Left lobe of liver (tissue), 2 donors: ENCODE data around the gene CTBP2. TPM values are rescaled to one million over a fixed set of nuclear protein-coding genes. Genes with fewer than 3 reads are reported as not detected.
A peak's percentile ranks its signal among the peaks of the same experiment; 100 is the strongest.

ENCODE experiments used
- ATAC-seq: fragments of 200-7000 bp; cut with Tn5 transposase; one replicate; pipeline ENCODE4 v1.9.1; 2020; ENCODE audit warnings: mild to moderate bottlenecking, moderate library complexity
- DNase-seq: peaks from one replicate; pipeline ENCODE4 v3.0.0-alpha.2; 2020; ENCODE audit warnings: low spot score
- total RNA-seq: library from RNA; stranded (reverse); gene quantifications from one replicate; pipeline ENCODE4 v1.2.1, GENCODE V29; 2021
- donor health status: DM: no; HTN: no; CAD: no; lungs with moderate emphysema.
- donor health status: DM: no; HTN: yes; CAD: no.

CTBP2 gene
- total RNA-seq, 1 donor from 2014 or later = 5.8 TPM

GRCh38 chr10:124957404-124957947 lies 202.9 kb downstream of the CTBP2 start:
- DNase-seq (no peak), ATAC-seq (no peak)

DNA sequence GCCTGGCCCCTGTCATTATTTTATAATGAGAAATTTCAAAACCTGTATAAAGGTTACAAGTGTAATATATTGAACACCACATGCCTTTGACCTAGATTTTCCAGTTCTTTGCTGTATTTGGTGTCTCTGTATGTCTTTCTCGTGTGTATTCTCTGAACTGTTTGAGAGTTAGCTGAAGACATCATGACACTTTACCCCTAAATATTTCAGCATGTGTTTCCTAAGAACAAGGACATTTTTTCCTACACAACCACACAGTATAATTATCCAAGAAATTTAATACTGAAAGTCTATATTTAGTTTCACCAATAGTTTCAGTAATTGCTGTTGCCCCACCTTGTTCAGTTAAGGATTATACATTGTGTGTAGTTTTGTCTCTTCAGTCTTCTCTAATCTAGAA lies 203.6 kb downstream of the CTBP2 start:
- no peak for DNase-seq
- ATAC-seq = peak; percentile 24

GRCh38 chr10:124955868-124956267 lies 204.5 kb downstream of the CTBP2 start:
- ATAC-seq (no peak), DNase-seq (no peak)

DNA sequence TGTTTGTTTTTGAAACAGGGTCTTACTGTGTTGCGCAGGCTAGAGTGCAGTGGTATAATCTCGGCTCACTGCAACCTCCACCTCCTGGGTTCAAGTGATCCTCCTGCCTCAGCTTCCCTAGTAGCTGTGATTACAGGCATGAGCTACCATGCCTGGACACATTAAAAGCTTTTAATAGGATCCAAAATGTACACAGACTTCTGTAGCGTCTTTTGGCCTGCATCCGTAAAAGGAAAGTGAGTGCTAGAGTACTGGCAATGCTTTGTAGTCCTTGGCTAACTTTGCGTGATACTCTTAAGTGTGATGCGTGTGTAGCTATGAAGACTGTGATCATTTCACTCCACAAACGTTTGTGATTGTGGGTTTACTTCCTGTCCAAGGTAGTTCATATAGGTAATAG lies 205.1 kb downstream of the CTBP2 start:
- ATAC-seq (no peak), DNase-seq (no peak)

GRCh38 chr10:124953421-124953820 lies 206.9 kb downstream of the CTBP2 start:
- ATAC-seq (peak; percentile 84), DNase-seq (no peak)

DNA sequence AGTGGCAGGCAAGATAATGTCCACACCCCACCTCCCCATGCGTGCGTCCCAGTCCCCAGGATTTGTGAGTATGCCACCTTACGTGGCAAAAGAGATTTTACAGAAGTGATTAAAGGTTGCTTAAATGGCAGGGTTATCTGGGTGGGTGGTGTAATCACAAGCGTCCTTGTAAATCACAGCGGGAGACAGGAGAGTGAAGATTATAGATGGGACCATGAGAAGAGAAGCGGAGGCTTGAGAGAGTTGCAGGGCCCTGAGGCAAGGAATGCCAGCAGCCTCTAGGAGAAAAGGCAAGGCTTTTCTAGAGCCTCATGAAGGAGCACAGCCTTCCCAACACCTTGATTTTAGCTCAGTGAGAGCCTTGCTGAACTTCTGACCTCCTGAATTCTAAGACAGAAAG lies 208.2 kb downstream of the CTBP2 start:
- no peak for DNase-seq
- ATAC-seq = no peak

DNA sequence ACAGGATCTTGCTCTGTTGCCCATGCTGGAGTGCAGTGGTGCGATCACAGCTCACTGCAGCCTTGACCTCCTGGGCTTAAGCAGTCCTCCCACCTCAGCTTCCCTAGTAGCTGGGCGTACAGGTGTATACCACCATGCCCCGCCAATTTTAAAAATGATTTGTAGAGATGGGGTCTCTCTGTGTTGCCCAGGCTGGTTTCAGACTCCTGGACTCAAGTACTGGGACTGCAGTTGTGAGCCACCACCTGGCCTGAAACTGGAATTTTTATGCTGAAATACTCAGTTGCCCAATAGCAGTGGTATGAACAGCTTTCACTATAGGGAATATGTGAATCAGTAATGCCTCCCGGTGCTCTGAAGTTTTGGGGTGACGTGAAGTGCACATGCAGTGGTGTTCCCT lies 210.8 kb downstream of the CTBP2 start:
- ATAC-seq (peak; percentile 67), DNase-seq (no peak)

DNA sequence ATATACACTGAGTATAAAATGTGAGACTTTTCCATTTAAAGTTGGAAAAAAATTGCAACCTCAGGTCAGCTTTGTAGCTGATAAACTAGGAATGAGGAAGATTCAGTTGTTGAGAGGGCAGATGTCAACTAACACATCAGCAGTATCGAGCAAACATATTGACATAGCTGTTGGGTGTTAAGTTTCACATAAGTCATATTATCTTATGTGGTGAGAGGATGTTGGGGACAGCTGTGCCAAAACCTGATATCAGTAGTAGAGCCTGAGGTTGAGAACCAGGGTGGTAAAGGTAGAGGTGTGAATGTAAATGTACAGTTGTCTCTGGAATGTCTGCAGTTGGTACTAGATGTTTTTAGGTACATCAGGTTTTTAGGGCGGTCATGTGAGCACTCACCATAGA lies 213.4 kb downstream of the CTBP2 start:
- ATAC-seq (no peak), DNase-seq (no peak)

DNA sequence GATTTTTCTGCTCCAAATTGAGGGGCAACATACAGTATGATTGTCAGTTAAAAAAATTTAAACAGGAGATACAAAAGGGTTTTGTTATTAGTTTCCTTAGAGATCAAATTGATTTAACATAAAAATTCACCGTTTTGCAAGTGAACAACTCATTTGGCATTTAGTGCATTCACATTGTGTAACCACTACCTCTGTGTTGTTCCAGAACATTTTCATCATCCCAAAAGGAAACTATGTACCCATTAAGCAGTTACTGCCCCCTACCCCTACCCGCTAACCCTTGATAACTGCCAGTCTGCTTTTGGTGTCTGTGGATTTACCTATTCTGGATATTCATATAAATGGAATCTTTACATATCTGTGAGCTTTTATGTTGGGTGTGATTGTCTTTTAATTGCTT lies 215.4 kb downstream of the CTBP2 start:
- peak; percentile 66 for ATAC-seq
- DNase-seq = no peak

- DNase-seq = no peak
- no peak for ATAC-seq
These were observed 216.9 kb downstream of the CTBP2 start for GRCh38 chr10:124943301-124944092.

- peak; percentile 65 for ATAC-seq
- no peak for DNase-seq
These were observed 217.8 kb downstream of the CTBP2 start for GRCh38 chr10:124942317-124943169.

GRCh38 chr10:124941823-124942222 lies 218.5 kb downstream of the CTBP2 start, which contains the start of gene ZRANB1:
Gene ZRANB1 (plus strand): TSS chr10:124942123. CDS start chr10:124942494, 371 bp downstream.
- DNase-seq (no peak), ATAC-seq (no peak)

GRCh38 chr10:124939290-124939689 lies 221.1 kb downstream of the CTBP2 start:
- ATAC-seq = no peak
- DNase-seq = no peak

DNA sequence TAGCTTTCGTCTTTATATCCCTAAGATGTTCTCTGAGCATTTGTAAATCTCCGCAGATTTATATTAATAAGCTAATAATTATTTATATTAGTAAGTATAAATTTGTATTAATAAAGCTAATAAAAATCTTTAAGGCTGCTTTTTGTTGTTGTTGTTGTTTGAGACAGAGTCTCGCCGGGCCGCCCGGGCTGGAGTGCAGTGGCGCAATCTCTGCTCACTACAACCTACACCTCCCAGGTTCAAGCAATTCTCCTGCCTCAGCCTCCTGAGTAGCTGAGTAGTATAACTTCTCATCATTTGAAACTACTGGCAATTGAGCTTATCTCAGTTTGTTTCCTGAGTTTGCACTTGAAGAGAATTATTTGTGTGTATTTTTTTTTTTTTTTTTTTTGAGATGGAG lies 223.6 kb downstream of the CTBP2 start:
- DNase-seq = no peak
- ATAC-seq = no peak

DNA sequence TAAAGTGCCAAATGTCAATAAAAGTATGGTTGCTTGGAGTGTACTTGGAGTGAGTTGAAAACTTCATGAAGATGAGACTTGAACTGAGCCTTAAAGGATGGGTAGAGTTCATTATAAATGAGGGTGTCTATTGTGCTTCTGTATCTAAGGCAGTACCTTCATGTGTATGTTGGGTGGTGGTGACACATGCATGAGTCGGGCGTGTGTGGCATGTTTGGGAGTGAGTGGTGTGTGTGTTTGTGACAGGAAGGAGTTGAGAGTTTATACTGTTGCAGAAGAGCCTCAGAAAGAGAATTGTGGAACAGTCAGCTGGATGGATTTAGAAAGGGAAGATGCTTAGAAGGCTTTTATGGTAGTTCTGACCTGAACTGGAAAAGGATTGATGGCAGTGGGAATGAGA lies 224.4 kb downstream of the CTBP2 start:
- ATAC-seq (no peak), DNase-seq (no peak)

Other genes with a start within 250 kb of the CTBP2 start
- gene ZRANB1, start 218.4 kb downstream of the CTBP2 start, total RNA-seq = 11.6 TPM